ENCODE results near the gene BAAT. TPM values are rescaled to one million over a fixed set of nuclear protein-coding genes. Genes with fewer than 3 reads are reported as not detected.
A peak's percentile ranks its signal among the peaks of the same experiment; 100 is the strongest.

Gene BAAT
- total RNA-seq, 1 donor from 2014 or later = not detected

GRCh38 chr9:101400120-101400519 is 15.3 kb upstream of the BAAT start:
- intact Hi-C loops (cut with DNase I) = no loop called here
- ATAC-seq = no peak
- DNase-seq (ENCODE audit: missing footprints) = no peak

- intact Hi-C loops (cut with DNase I) = loop anchor here (1.0 to 2.0 kb wide), 2 partner anchors 43 to 134 kb away; partner anchors contain the start of gene RNF20
- no peak for DNase-seq (ENCODE audit: missing footprints)
- no peak for ATAC-seq
These were observed 14.8 kb upstream of the BAAT start for GRCh38 chr9:101399643-101399970.

- intact Hi-C loops (cut with DNase I) = loop anchor here (1.0 to 2.0 kb wide), 2 partner anchors 44 to 134 kb away; partner anchors contain the start of gene RNF20
- ATAC-seq (no peak), DNase-seq (ENCODE audit: missing footprints) (peak; percentile 40)
These were observed 14.3 kb upstream of the BAAT start for GRCh38 chr9:101398930-101399642.

- ATAC-seq (peak; percentile 99), DNase-seq (ENCODE audit: missing footprints) (peak; percentile 99)
- intact Hi-C loops (cut with DNase I) = loop anchor here (2.0 kb wide), 1 partner anchor 45 kb away; no protein-coding TSS in a partner anchor
These were observed 13.5 kb upstream of the BAAT start, which contains the start of the genes MRPL50 and ZNF189 for GRCh38 chr9:101398068-101398929. Gene MRPL50 (minus strand): TSS chr9:101398618. CDS start chr9:101398592, 26 bp downstream. Gene ZNF189 (plus strand): TSS chr9:101398851. CDS start chr9:101399157, 306 bp downstream.

- DNase-seq (ENCODE audit: missing footprints) (no peak), ATAC-seq (no peak)
- intact Hi-C loops (cut with DNase I) = loop anchor here (2.0 kb wide), 1 partner anchor 45 kb away; no protein-coding TSS in a partner anchor
These were observed 12.9 kb upstream of the BAAT start for GRCh38 chr9:101397746-101398067.

- DNase-seq (ENCODE audit: missing footprints) (no peak), ATAC-seq (no peak)
- intact Hi-C loops (cut with DNase I) = no loop called here
These were observed 9.9 kb upstream of the BAAT start for GRCh38 chr9:101394687-101395086.

GRCh38 chr9:101393135-101393534 is 8.3 kb upstream of the BAAT start:
- ATAC-seq (no peak), DNase-seq (ENCODE audit: missing footprints) (no peak)
- intact Hi-C loops (cut with DNase I) = no loop called here

GRCh38 chr9:101388507-101388993 is 3.7 kb upstream of the BAAT start:
- DNase-seq (ENCODE audit: missing footprints) (no peak), ATAC-seq (no peak)
- intact Hi-C loops (cut with DNase I) = no loop called here

- no peak for ATAC-seq
- intact Hi-C loops (cut with DNase I) = no loop called here
- DNase-seq (ENCODE audit: missing footprints) = no peak
These were observed 3.2 kb upstream of the BAAT start for GRCh38 chr9:101387871-101388506.

GRCh38 chr9:101383361-101383760 is 1.4 kb downstream of the BAAT start:
- intact Hi-C loops (cut with DNase I) = no loop called here
- no peak for DNase-seq (ENCODE audit: missing footprints)
- no peak for ATAC-seq

GRCh38 chr9:101381833-101382342 is 2.9 kb downstream of the BAAT start:
- ATAC-seq (no peak), DNase-seq (ENCODE audit: missing footprints) (no peak)
- intact Hi-C loops (cut with DNase I) = no loop called here

- ATAC-seq (no peak), DNase-seq (ENCODE audit: missing footprints) (no peak)
- intact Hi-C loops (cut with DNase I) = no loop called here
These were observed 3.7 kb downstream of the BAAT start for GRCh38 chr9:101381118-101381517.

- DNase-seq (ENCODE audit: missing footprints) = no peak
- no peak for ATAC-seq
- intact Hi-C loops (cut with DNase I) = no loop called here
These were observed 4.5 kb downstream of the BAAT start for GRCh38 chr9:101380295-101380694.

GRCh38 chr9:101376111-101376848 is 8.5 kb downstream of the BAAT start:
- ATAC-seq = no peak
- DNase-seq (ENCODE audit: missing footprints) = no peak
- intact Hi-C loops (cut with DNase I) = no loop called here

GRCh38 chr9:101375546-101375945 is 9.3 kb downstream of the BAAT start:
- DNase-seq (ENCODE audit: missing footprints) = no peak
- intact Hi-C loops (cut with DNase I) = no loop called here
- no peak for ATAC-seq

- DNase-seq (ENCODE audit: missing footprints) (no peak), ATAC-seq (no peak)
- intact Hi-C loops (cut with DNase I) = no loop called here
These were observed 12.3 kb downstream of the BAAT start for GRCh38 chr9:101372327-101373118.

GRCh38 chr9:101371813-101372212 is 13.0 kb downstream of the BAAT start:
- no peak for ATAC-seq
- DNase-seq (ENCODE audit: missing footprints) = no peak
- intact Hi-C loops (cut with DNase I) = no loop called here
